Activated CD8-positive, alpha-beta memory T cell treated with anti-CD3 and anti-CD28 coated beads for 1 hour (primary cell): ENCODE data around the gene ZNF277.
"Not testable (repeated sequence)": the region's sequence is repeated elsewhere in the genome, so short reads cannot be mapped to it uniquely, and the experiment has no call there.

Experiments used
- DNase-seq, 2 donors: peaks; one replicate each; pipeline ENCODE4 v3.0.0-alpha.2; 2020; ENCODE audit warnings: low read depth in 1 of 2; ENCODE audit errors: extremely low read depth in 1 of 2

ZNF277 gene

DNA sequence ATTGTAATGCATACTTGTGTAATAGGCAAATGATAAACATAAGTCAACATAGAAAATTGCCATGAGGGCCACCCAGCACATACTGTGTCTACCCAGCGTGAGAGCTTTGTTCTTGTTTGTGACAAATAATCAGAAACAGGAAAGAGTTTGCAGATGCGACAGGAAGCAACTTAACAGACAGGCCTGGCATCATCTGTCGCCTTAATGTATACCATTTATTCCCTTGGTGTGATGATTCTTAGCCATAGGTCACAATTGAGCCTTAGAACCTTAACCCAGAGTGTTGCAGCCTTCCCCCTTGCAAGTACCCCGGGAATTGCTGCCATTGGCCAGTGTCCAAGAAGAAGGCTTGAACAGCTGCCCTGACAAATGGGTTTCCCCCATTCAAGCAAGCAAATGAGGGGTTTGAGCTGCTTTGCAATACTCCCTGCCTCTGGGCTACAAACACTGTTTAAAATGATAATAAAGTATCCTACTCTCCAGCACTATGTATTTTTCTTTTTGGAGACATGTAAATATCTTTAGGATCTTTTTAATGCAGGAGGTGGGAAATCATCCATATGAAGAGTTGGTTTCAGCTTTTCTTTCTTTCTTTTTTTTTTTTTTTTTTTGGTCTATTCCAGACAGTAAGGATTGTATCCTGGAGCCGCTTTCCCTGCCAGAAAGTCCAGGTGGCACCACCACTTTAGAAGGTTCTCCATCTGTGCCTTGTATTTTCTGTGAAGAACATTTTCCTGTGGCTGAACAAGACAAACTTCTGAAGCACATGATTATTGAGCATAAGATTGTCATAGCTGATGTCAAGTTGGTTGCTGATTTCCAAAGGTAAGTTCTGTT lies 80.0 kb downstream of the ZNF277 start:
- no peak for DNase-seq

DNA sequence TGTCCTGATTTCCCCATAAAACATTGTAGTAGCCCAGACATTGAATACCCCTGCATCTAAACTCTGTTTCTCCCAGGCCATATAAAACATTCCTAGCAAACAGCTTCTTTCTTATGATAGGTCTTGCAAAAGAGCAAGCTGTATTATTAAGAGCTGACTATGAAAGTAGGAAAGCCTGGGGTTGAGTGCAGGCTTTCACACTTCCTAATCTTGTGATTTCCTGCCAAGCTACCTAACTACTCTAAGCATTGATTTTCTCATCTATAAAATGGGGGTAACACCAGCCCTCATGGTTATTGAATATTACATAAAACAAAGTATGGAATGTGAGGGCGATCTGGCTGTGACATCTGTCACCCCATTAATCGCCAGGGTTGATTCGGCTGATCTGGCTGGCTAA lies 81.8 kb downstream of the ZNF277 start:
- DNase-seq = no peak

DNA sequence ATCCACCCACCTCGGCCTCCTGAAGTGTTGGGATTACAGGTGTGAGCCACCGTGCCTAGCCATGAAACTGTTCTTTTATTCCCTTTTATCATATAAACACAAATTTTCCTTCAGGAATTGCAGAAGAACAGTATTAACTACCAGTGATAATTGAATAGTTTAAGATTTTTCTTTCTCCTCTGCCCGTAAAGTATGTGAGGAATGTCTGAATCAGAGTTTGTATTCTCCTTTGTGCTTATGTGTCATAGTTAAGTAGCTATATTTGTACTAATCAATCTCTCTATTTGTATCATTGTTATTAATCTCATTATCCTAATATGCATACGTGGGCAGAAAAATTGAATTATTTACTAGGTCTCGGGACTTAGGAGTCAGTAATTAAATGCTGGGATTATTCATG lies 83.6 kb downstream of the ZNF277 start:
- DNase-seq = no peak

DNA sequence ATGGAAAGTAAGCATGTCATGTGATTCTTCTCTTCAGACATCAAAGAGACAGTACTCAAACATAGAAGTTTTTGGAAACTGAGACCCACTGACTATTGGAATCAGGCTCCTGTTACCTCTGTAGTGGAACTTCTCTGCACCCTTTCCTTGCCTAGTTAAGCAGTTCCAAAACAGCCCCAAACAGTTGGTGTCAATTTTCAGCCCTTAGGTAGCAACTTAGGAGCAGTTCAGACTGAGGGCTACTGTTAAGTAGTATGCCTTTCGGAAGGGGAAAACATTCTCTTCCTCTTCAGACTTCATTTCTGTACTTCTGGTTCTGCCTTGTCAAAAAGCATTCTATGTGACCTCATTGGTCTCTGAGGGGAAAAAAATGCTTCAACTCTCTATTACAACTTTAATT lies 85.7 kb downstream of the ZNF277 start:
- no peak for DNase-seq

DNA sequence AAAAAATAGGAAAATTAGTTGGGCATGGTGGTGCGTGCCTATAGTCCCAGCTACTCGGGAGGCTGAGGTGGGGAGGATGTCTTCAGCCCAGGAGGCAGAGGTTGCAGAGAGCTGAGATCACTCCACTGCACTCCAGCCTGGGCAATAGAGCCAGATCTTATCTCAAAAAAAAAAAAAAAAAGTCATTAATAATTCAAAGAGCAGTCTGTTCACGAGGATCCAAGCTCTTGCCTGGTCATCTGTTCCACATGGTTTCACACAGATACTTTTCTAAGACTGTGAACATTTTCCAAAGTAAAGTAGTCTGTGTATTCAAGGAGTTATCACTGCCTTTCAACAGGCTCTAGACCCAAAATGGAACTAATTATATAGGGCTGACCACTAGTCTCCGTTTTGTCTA lies 86.9 kb downstream of the ZNF277 start:
- DNase-seq = no peak

DNA sequence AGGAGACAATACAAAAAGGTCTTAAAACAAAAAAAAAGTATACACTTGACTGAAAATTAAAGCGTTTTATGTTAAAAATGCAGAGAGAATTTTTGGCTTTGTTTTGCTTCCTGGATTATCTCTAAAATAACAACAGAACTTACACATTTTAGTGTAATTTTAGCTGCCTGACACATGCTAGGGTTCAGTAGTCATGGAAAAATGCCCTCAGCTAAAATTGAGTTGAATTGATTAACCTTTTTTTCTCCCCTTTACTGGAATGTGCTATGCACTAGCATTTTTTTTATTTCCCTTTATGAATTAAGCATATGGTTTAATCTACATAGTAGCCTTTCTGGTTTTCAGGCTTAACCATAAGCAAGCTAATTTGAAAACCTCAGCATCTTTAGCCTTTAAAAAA lies 89.9 kb downstream of the ZNF277 start:
- DNase-seq = no peak

DNA sequence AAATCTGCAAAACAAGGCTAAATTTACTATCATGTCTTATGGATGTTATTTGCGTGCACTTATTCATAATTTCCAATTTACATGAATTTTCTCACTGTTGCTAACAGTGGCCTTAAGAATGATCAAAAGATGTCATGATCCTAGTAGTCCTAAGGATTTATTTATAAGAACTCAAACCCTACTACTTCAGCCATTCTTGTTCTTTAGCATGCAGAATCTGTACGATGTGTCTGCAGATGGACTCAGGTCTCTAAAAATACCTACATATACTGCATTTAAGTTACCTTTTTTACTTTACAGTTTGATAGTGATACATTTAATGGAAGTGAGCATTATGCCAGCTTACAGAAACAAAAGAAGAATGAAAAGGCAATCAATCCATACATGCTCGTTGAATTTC lies 91.2 kb downstream of the ZNF277 start:
- DNase-seq = no peak

DNA sequence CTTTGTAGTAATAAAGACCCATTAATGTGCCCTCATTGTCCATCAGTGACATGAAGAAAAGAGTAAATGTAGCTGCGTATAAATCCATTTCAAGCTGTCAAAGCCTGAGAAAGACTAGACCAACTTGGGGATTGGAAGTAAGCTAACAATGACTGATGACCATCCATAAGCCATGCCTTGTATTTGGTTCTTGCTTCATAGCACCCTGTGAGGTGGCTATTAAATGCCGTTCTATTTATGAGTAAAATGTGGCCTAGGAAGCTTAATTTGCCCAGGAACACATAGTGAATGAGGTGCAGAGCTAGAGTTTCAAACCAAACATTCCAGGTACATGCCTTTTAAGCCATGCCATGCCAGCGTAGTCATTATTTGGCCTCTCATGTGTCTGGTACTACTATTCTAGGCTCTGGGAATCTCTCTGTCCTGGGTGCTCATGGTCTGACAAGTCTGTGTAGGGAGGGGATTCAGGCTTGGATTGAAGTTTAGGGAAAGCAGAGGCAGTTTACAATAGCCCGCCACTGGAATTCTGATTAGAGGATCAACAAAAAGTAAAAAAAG lies 92.1 kb downstream of the ZNF277 start:
- DNase-seq = no peak

DNA sequence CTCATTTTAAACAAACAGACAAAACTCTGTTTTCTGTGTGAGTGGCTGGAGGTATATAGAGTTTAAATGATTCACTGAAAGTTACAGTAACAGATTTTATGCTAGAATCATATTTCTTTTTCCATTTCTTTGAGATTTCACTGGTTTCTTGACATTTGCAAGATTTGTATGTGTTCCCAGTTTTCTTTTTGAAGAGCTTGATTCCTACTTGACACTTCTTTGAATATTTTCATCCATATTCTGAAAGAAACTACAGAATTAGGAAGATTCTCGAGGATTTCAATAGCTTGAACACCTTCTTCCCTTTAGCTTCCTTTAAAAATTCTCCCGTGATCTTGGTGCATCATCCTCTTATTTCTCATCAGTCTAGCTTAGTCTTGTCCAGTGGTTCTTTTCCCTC lies 93.6 kb downstream of the ZNF277 start:
- no peak for DNase-seq

DNA sequence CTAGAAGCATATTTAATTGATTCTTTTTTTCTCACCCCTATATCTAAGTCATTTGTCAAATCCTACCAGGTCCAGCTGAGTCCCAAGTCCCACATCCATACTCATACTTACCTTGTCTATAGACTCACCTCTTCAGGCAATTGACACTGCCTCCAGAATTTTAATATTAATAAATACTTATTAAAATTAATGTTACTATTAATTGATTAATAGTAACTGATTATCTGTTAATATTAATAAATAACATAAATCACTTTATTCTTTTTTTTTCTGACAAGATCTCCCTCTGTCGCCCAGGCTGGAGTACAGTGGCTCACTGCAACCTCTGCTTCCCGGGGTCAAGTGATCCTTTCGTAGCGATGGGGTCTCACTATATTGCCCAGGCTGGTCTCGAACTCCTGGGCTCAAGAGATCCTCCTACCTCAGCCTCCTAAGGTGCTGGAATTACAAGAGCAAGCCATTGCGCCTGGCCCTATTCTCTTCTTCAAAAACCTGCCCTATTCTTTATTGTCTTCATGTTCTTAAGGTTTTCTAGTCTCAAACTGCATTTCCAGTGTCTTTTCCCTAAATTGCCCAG lies 94.4 kb downstream of the ZNF277 start:
- no peak for DNase-seq

DNA sequence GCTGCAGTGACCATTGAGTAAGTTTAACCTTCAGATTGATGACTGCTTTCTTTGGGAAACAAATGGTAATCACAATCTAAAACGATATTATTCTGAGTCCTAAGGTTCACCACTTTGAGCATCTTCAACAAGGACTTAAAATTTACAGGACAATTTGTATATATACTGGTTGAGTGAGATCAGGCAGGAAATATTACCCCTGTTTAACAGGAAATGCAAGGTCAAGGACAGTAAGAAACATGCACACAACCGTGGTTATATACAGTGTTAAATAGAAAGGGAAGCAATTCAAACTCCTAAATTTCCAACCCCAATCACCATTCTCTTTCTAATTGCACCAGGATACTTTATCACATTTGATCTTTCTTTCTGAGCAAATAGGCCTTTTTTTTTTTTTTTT lies 96.1 kb downstream of the ZNF277 start:
- no peak for DNase-seq

DNA sequence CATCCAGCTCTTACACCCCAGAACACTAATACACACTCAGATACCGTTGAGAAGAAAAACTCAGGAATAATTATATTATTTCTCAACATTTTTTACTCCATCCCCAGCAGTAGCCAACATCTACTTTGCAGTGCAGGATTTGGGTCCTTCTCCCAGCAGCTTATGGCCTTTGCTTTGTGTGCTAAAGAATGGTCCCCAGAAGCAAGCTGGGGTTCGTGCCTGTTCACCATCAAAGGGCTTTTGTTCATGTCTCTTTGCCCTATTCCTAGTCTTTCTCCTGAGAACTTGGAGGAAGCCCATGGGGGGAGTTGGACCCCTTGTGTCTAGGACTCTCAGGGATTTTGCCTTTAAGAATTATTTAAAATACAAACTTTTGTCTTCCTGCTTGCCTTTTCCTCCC lies 100.4 kb downstream of the ZNF277 start:
- no peak for DNase-seq

DNA sequence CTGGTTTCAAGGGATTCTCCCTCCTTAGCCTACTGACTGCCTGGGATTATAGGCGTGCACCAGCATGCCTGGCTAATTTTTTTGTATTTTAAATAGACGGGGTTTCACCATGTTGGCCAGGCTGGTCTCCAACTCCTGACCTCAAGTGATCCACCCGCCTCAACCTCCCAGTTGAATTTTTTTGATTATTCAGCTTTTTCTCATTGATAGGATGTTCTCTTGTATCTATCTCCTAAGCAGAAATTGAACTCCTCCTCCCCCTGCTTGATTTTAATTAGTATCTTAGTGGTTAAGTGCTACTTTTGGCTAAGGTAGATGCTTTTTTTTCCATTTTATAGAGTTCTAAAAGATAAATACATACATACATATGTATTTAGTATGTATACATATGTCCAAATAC lies 101.0 kb downstream of the ZNF277 start:
- no peak for DNase-seq

DNA sequence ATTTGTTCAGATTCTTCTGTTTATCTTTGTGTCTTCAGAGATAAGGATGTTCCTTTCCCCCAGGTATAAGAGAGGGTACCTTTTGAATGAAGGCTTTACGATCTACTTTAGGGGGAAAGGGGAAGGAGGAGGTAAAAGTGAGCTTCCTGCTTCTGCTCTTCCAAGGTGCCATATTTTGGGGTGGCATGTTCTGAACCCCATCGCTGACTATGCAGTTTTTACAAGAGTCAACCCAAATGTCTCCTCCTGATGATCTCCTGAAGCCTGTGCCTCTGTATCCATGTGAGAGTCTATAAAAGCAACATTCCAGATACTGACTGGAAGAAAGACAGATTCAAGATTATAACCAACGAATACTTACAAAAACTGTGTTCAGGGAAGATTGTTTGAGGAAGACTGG lies 102.5 kb downstream of the ZNF277 start:
- DNase-seq = no peak

DNA sequence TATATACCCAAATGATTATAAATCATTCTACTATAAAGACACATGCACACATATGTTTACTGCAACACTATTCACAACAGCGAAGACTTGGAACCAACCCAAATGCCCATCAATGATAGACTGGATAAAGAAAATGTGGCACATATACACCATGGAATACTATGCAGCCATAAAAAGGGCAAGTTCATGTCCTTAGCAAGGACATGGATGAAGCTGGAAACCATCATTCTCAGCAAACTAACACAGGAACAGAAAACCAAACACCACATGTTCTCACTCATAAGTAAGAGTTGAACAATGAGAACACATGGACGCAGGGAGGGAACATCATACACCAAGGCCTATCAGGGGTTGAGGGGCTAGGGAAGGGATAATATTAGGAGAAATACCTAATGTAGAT lies 110.3 kb downstream of the ZNF277 start:
- not testable (repeated sequence) for DNase-seq

DNA sequence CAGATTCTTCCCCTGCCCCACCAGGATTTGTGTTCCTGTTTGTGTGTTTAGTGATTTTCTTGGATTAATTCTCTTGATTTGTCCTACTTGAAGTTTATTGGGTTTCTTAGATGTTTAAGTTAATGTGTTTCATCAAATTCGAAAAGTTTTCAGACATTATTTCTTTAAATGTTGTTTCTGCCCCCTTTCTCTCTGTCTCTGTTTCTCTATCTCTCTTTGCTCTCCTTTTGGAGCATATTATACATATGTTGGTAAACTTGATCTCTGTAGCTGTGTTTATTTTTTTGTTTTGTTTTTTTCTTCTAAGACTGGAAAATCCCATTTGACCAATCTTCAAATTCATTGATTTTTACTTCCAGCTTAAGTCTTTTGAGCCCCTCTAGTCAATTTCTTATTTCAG lies 115.6 kb downstream of the ZNF277 start:
- DNase-seq = no peak

DNA sequence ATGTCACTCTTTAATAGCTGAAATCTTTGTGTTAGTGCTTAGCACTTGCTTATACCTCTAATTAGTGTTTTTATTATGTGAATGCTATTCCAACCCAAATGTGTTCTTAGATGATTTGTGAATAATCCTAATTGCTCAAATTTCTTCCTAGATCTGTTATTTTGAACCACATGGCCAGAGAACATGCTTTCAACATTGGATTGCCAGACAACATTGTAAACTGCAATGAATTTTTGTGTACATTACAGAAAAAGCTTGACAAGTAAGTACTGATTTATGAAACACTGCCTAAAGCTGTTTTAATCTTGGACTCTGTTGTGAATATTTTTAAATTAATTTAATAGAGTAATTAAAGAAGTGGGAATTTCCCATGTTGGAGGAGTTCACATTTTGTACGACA lies 121.1 kb downstream of the ZNF277 start:
- no peak for DNase-seq

DNA sequence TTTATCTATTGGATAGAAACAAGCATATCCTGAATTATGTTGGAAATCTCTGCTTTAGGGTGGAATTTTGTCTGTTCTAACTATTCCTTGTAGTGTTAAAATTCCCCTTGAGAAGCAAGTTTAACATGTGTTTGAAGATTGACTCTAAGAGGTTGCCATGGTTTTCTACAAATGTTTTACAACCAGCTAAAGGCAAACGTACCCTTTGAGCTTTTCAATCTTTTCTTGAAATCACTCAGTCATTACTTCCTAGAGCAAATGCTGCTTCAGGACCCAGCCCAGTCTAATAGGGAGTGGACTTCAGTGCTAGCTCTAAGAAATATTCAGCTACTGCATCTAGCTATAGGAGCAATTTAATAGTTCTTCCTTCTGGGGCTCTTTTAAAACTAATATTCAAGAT lies 125.0 kb downstream of the ZNF277 start:
- no peak for DNase-seq

DNA sequence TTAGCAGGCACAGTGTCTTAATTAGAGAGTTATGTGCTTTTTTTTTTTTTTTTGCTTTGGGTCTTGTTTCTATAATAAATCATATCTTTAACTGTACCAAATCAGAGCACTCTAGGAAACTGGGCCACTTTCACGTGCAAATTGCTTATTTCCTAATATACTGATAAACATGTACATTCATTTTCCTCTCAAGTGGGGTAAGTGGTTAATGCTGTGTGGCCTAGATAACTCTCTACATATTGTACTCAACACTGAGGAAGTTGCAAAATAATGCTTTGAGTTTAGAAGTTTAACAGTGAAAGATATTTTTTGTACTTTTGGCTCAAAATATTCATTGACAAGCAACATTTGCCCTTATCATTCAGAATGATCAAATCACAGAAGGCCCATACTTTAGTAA lies 127.9 kb downstream of the ZNF277 start:
- no peak for DNase-seq

DNA sequence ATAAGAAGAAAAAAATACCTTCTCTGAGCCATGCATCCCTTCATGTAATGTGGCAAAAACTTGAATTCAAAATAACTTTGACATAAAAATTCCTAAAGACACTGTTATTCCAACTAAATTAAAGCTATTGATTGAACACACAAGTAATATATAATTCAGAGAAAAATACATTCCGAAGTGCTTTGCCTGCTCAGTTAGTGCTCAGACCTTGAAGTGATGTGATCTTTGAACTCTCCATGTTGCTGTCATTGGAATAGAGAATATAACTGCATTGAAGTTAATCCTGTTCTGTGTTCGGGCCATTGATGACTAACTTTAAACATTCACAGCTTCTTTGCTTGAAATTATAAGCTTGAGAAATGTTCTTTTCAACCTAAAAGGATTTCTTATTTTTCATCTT lies 129.8 kb downstream of the ZNF277 start:
- no peak for DNase-seq

DNA sequence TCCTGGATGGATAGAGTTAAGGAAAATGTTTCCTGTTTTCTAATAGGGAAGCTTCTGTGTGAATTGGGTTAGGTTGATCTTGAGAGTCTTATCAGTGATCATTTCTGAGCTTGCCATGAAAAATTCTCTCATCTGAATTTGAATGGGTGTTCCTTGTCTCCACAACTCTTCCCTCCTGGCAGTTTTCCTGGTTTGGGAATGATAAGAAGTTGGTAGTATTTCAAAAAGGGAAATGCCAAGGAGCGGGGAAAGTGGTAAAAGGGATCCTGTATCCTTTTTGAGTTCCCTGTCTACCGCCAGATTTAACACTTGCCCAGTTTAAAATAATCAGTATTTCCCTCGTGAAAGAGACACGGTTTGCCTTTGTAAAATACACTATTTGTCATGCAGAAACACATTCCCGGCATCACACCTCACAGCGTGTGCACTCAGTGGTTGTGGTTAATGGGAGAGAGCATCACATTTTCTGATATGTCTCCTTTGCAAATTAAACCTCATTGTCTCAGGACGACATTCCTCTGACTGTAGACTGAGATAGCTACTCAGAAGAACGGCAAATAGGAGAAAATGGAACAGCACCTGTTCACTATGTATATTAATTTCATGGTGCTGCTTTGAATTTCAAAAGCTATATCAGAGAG lies 130.6 kb downstream of the ZNF277 start:
- DNase-seq = no peak

DNA sequence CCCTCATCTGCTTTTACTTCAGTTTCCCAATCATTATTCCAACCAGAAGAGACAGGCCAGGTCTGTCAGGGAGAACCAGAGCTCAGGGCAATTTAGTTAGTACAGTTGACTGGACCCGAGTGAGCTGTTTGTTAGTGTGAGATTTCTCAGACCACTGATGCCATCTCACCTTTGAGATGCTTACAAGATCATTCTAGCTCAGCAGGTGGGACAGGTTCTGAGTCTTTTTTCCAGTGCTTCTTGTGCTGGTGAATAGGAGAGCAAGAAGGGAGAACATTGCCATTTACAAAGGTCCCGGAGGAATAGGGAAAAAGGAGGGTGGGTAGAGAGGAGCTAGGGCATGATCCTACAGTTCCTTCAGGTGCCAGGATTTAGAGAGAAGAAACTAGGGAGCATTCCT lies 131.4 kb downstream of the ZNF277 start:
- no peak for DNase-seq
